OCI-LY1 (cell line): Measurements from ENCODE around the gene ABCC9.

Experiments
- EZH2 ChIP-seq: fragments of 200-600 bp; sonication (generic), shearing (Covaris generic); IDR thresholded peaks from 2 replicates; pipeline ENCODE4 v1.8.0; 2017; ENCODE audit warnings: borderline replicate concordance, mixed run types, mild to moderate bottlenecking, antibody characterized with exemption, low read length, moderate library complexity, mixed read lengths
- TF ChIP-seq, protein P1 (sequence below): fragments of 200-600 bp; sonication (generic), shearing (Covaris generic); IDR thresholded peaks from 2 replicates; pipeline ENCODE4 v1.5.1; 2017; ENCODE audit warnings: mild to moderate bottlenecking, antibody characterized with exemption, low read length, moderate library complexity, mixed read lengths

DNA sequence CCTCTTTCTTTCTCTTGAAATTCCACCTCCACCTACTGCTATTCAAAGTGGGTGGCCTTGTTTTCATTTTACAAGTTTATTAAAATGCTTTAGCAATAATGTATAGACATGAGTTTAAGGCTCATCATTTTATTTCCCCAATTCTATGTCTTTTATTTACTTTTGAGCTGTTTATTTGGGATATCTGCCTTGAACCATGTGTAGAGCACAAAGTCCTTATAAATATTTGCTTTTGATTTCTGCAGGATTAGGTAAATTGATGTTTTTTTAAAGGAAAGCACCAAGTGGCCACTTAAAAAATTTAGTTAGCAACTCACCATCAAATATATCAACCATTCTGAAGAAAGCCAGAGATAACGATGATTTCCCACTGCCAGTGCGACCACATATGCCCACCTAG lies 126.9 kb downstream of the ABCC9 start:
- TF ChIP-seq, protein P1, sequence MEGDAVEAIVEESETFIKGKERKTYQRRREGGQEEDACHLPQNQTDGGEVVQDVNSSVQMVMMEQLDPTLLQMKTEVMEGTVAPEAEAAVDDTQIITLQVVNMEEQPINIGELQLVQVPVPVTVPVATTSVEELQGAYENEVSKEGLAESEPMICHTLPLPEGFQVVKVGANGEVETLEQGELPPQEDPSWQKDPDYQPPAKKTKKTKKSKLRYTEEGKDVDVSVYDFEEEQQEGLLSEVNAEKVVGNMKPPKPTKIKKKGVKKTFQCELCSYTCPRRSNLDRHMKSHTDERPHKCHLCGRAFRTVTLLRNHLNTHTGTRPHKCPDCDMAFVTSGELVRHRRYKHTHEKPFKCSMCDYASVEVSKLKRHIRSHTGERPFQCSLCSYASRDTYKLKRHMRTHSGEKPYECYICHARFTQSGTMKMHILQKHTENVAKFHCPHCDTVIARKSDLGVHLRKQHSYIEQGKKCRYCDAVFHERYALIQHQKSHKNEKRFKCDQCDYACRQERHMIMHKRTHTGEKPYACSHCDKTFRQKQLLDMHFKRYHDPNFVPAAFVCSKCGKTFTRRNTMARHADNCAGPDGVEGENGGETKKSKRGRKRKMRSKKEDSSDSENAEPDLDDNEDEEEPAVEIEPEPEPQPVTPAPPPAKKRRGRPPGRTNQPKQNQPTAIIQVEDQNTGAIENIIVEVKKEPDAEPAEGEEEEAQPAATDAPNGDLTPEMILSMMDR, result no peak
- no peak for TF ChIP-seq EZH2
